Fibroblast of skin of left biceps (primary cell): ENCODE data around the gene SPAG6.

ENCODE experiments used
- DNase-seq, 2 experiments: peaks; one replicate each; pipeline ENCODE4 v3.0.0-alpha.2; 2013; ENCODE audit warnings: low read depth in 2 of 2

Gene SPAG6

DNA sequence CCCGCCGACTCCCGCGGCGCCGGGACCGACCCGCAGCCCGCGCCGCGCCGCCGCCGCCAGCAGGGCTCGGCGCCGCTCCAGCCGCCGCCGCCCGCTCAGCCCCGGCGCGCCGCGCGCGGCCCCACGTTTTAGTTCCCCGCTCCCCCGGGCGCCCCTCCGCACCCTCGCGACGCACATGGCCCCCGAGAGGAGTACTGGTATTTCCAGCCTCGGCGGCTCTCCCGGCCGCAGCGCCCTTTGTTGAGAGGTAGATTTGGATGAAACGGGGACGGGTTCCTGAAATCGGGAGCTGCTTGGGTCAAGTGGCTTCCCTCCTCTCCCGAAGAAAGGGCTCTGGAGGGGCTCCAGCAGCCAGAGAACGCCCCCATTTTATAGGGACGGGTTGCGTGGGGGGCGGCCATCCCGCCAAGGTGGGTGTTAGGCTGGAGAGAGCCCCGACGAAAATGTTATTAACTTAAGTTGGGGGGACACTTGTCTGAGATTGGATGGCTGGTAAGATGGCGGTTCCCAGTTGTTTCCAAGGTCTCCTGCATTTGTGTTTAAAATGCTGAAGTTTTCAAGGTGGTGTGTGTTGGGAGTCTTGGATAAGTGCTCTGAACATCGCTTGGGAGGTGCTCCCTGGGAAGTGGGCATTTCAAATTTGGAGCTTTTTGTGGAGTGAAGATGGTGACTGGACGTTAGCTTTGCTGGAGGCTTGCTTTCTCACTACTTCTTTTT is 23.2 kb upstream of the SPAG6 start:
- DNase-seq = no peak

DNA sequence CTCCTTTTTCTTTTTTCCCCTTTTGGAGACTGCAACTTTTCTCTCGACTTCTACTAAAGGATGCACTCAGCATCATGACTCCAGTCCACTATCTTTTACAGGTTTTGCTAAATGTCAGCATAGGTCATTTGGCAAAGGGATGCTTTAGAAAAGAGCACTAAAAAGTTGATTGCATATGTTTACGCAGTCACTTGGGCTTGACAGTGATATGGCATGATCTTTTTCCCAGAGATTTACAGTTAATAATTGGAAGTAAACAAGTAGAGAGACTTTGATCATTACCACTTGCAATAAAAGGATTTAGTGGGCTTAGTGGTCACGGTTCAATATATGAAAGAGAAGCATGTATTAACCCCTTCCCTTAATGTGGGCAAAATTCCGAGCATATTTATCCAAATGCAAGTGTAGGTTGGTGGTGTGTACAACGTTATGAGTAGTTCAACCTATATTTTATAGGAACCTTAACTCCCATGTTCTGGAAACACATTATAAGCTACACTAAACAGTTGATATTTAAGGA is 22.6 kb upstream of the SPAG6 start:
- DNase-seq = no peak

DNA sequence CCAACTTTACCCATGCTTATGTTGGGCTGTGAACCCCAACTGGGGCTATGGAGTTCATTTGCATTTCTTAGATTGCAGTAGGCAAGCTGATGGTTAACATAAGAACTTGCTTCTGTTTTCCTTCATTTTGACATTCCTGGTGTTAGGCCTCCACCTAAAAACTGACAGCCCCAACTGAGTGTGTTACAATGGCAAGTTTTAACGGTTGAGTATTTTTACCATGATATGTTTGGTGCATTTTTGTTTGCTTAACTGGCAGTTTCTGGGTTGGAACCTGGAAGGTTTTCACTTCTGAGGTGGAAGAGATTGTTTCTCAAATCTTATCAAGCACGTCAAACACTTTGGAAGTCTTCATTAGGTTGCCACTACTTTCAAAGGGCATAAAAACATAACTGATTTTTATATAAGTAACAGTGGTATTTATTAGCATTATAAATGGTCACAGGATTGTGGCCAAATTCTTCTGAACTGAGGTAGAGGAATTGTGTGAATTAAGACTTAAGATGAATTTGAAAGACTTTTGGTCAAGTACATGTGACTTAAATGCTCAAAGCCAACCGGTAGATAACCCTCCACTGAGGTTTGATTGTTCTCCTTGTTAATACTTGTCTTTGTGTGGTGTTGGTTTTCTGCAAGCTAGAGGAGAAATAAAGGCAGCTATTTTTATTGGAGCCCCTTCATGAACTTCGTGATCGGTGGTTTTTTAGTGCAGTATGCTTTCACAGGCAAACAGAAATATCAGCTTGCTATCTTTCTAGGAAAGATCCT is 21.6 kb upstream of the SPAG6 start:
- no peak for DNase-seq

DNA sequence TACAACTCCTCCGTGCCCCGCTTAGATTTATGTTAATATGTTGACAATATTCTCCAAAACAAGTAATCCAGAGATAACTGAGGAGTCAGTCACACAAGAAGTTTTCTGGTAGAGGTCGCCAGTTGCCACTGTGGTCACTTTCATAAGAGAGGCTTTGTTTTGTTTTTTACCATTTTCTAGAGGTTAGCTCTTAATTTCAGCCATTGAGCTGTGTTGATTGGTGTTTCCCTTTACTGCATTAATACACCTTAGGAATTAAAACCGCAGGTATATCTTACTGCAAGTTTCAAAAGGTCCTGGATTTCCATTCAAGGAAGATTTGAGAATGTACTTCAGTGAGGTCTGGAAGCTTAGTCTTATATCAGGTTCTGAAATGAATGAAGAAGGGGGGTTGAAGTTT is 20.9 kb upstream of the SPAG6 start:
- DNase-seq = no peak

DNA sequence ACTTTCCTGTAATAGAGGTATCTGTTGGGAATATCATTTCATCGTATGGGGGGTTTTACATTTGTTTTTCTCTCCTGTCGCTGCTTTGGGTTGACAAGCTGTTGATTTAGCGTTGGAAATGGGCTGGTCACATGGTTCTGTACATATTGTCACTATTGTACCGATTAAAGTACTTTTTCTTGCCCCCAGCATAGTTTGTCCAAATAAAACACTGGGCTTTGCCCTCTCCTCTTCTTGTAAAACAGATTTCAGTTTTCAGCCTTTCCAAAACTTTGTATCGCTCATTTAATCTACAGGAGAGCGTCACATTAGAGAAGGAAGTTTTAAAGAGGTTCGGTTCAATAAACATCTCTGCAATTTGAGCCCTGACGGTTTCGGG is 20.4 kb upstream of the SPAG6 start:
- DNase-seq = no peak

DNA sequence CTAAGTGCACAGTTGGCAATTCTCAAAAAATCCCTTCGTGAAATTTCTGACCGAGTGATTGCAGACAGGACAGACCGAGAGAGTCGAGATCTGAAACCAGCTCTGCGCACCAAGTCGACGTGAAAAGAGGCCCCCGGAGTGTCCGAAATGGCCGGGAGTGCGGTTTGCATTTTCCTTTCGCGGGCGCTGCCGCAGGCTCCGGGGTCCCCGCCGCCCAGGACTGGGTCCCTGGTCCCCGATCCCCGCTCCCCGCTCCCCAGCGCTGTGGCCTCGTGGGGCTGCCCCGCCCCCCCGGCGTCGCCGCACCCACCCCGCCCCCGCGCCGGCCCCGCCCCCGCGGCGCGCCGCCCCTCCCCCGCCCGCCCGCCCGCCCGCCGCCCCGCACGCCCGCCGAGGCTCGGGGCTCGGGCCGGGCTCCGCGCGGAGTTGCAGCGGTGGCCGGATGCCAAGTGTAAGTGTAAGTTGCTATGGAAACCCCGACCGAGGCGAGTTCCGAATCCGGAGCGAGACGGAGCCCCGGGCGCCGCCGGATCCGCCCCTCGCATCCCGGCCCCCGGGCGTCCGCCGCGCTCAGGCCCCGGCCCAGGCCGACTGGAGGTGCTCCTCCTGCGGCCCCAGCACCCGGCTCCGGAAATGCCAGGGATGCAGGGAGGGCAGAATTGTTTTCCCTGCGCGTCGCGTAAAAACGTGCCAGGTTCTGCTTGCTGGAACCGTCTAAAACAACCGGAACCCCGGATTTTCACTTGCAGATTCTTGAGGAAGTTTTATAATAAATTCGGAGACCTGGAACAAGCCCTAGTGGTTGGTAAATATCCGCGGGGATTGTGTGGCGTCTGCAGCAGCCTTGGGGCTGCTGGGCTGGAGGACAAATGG is 19.8 kb upstream of the SPAG6 start:
- DNase-seq = no peak

DNA sequence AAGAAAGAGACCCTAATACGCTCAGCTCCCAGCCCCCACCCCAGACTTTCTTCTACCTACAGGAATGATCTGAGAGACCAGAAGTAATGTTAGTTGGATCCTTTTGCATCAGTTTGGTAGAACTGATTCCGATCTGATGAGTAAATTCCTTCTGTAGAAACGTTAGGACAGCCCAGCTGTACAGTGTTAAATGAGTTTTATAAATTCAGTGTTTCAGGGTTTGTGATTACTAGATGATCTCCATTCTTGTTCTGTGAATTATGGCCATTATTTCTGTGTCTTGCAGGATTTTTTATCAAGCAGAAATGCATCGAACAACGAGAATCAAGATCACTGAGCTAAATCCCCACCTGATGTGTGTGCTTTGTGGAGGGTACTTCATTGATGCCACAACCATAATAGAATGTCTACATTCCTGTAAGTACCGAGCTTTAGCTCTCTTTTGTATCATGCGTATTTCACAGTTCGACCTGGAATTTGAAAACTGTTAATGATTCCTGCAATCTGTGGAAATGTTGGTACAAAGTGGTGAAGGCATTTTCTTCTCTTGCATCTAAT is 19.1 kb upstream of the SPAG6 start:
- no peak for DNase-seq

DNA sequence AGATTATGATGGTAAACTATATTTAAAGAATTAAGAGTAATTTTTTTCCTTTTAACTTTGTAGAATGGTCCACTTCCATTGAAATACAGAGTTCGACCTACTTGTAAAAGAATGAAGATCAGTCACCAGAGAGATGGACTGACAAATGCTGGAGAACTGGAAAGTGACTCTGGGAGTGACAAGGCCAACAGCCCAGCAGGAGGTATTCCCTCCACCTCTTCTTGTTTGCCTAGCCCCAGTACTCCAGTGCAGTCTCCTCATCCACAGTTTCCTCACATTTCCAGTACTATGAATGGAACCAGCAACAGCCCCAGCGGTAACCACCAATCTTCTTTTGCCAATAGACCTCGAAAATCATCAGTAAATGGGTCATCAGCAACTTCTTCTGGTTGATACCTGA is 16.1 kb upstream of the SPAG6 start:
- no peak for DNase-seq

DNA sequence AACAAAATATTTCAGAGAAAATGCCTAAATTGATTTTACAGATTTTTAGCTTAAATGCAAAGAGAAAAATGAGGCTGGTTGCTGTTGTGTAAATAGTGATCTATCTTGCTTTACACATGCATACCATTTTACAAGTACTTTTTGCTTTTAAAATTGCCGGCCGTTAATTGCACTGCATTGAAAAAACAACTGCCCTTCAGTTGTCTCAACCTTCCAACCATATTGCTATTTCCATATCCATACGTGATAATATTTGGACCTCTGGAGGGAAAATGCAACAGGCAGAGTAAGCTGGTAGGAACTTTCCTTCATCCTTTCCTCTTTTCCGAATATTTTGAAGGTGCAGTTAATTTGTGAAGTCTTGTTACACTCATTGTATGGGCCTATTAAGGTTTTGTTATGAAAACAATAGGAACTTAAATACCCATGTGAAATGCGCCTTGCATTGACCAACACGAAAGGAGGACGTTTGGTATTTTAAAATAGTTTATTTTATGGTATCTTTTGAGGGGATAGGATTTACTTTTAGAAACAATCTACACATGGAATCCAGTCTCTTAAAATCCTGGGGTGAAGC is 13.1 kb upstream of the SPAG6 start:
- DNase-seq = no peak

DNA sequence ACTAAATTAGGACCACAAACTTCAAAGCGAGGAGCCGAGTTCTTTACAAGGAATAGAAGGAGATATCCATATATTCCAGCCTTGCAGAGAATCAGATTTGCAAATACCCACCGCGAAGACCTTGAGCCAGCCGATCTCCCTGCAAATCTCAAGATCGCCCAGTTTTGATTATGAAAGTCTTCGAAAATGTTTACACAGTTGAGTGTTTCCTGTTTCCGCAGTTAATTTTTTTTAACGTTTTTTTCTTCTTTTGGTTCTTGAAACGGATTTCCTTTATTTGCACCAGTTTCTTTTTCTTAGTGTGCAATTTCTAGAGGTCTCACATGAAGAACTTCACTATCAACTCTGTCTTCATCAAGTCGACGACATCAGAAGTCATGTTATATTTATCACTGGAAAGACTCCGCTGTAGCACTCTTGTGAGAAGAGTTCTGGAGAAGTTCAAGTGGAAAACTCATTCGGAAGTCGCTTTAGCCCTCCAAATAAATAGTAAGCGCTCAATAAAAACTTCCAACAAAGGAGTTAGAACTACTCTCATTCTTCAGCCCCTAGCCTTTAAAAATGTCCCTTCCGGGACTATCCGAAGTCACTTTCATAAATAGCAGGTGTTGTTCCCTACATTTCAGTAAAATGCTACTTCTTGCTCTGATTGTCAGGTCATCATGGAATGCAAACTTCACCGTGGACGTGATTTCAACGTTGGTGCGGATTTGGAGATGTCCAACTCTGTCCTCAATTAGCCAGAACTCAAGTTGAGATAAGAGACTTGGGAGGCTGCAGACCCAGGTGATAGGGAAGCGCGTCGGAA is 11.9 kb upstream of the SPAG6 start:
- no peak for DNase-seq

DNA sequence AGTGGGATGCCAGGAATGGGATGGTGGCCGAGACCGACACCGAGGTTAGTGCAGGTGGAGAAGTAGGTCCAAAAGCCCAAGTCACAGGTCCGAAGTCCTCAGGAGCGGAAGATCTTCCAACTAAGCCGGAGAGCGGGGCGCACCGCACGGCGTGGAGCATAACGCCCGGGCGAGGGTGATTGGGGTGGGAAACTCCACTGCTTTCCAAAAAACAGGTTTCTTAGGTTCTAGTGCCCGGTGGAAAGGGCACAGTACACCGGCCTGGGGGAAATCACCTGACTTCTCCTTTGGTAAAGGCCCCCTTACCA is 11.4 kb upstream of the SPAG6 start:
- no peak for DNase-seq

DNA sequence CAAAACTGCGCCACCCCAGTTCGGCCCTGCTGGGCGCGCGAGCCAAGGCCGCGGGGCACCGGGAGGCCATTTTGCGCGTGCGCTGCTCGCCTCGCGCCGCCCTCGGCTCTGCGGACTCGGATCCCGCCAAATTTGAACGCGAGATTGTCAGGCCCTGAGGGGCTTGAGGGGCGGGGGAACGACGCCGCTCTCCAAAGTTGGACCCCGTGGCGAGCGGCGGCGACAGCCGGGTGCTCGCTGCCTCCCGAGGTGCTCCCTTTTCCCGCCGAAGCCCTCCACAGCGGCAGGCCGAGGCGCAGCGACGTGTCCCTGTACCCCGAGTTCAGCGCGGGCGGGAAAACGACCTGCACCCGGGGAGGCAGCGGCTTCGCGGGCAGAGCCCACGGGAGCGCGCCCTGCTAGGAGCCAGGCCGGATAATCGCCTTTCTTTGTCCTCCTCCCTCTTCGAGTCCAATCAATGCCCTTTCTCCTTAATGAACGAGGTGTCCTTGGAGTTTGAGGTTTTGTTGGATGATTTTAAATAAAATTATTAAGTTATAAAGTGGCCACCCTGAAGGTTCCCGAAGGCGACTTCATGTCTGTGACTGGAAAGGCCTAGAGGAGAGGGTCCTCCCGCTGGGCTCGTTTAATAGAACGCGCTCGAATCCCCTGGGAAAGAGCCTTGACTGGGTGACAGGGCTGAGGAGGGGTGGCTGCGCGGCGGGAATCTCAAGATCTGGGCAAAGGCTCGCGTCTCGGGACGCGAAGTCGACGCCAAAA is 10.7 kb upstream of the SPAG6 start:
- no peak for DNase-seq

DNA sequence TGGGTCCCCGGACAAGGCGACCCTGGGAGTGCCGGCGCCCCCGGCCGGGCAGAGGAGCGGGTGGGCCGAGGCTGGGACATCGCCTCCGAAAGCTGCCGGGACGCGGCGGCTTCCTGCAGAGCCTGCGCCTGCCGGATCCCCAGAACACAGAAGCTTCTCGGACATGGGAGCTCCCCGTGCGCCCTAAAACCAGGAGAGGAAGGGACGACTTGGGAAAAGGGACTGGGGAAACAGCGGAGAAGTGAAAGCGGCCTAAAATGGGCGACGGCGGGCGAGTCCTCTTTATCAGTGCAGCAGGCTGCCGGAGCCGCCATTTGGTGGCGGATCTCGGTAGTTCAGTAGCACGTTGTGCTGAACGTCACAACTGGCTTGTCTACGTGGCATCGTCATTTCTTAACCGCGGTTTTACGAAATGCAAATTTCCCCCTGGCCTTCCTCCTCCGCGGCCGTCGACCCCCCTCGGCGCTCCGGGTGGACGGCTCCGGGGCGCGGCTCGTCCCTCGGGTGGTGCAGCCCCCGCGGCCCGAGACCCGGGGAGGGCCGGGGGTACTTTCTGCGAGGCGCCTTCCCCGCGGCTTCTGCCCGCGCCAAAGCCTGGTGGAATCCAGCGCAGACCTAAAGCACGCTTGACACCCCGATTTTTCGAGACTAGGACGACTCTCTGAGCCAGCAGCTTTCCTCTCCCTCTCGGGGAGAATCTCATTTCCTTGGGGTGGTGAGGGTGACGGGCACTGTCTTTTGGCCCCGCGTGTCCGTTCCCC is 9.9 kb upstream of the SPAG6 start:
- no peak for DNase-seq

DNA sequence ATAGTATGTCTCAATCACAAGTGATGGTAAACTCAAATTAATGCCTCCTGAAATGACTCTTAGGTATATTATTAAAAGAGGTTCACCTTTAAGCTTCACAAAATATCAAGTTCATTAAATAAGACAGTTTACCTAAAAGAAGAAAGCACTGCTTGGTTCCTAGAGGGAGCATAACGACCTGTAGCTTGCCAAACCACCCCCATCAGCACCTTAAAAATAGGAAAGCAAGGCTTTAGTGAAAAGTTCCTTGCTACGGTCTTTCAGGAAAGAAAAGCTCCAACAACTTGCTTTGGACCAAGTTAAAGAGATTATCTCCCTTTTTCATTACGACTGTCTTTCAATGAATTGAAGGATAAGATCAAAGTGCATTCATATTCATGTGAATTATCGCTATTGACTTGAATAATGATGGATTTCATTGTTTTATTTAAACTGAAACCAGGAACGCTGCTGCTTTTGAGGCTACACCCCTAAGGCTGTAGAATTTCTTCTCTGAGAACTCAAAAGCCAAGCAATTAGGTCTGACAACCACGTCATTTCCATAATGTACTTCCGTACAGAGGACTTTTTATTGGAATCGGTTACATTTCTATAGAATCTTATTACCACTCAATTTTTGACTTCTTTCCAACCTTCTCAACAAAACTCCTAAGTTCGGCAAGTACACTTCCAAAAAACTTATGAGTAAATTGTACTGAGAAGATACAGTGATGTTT is 7.0 kb upstream of the SPAG6 start:
- DNase-seq = no peak

DNA sequence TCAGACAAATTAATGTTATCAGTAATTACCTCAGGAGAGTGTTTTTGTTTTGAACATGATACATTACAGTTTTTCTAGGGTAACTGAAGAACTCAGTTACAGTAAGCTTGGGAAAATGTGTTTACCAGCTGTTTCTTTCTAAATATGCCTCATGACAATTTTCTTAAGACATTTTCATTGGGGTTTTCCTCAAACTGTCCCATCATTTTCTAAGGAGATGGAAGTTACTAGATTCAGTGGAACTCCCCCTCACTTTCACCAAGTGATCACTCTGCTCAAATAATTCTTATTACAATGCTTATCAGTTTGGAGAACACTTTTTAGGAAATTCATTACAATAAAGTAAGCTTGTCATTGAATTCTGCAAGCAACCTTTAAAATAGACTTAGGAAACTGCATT is 6.4 kb upstream of the SPAG6 start:
- no peak for DNase-seq

DNA sequence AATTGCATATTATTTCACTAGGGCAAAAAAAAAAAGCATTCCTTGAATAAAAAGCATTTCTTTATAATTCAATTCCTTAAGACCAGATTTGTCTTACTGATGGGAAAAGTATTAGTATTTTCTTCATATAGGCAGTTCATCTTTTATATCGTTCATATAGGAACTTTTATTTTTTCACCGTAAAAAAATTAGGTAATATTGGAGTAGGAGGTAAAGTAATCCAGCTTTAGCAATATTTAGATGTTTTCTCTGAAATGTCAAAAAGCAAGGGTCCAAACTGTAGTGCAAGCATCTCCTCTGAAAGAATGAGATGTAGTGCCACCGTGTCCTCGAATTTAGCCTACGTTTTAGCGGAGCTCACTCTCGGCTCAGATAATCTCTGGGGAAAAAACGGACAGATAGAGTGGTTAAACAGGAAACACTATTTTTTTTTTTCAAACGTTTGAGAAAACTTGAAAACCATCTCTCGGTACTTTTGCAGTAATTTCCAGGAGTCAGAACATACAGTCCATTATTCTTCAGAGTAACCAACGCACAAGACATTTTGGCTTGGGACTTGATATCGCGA is 5.5 kb upstream of the SPAG6 start:
- no peak for DNase-seq

DNA sequence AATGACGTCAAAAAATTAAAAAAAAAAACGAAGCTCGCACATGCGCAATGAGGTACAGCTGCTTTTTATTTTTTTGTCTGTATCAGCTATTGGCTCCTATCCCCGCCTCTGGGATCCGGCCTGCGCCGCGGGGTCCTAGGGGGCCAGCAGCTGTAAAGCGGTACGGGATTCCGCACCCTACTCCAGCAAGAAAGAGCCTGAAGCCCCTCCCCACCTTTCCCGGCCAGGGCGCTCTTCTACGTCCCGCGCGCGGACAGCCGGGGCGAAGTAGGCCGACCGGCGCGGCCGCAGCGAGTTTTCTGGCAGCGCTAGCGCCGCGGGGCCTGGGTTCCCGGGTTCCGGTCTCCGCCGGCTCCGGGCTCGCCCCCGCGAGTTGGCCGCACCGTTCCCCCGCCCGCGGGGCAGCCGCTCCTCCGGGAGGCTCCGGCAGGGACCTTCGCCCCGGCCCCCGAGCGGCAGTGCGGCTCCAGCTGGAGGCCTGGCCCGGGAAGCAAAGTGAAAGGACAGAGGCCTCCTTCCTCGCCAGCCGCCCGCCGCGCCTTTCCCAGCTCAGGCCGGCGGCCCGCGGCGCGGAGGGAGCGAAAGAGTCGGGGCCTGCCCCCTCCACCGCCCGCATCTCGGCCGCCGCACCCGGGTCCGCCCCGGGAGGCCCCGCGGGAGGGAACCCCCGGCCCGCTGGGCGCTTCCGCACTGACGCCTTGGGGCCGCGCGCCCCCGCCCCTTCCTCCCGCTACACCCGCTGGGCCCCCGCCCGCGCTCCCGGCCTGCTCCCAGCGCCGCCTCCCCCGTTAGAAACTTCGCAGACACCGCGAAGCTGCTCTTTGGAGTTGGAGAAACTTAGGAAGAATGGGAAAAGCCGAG is 4.7 kb upstream of the SPAG6 start:
- DNase-seq = peak; percentile 58 to 60
